Caco-2 (cell line): ENCODE measurements around the gene CHIT1. TPM values are rescaled to one million over a fixed set of nuclear protein-coding genes. Genes with fewer than 3 reads are reported as not detected.

ENCODE experiments used
- BruUV-seq: library from RNA; stranded (reverse); fragments of 400-500 nt; replicated peaks from 2 replicates; lab custom pipeline; 2021; lab: Mats Ljungman, UMichigan
- CTCF ChIA-PET: fragments of 300-600 bp; sonication (Branson Sonifier 250); formaldehyde crosslinking; loops from one replicate; lab custom pipeline; 2022; ENCODE audit warnings: antibody characterized with exemption; lab: Charles Lee
- POLR2A ChIA-PET: fragments of 300-600 bp; sonication (Branson Sonifier 250); formaldehyde crosslinking; loops from one replicate; lab custom pipeline; 2022; ENCODE audit warnings: antibody characterized with exemption; lab: Charles Lee
- DNase-seq, 2 experiments: peaks; one replicate each; pipeline versions ENCODE4 v3.0.0 to v3.0.0-alpha.2; 2020 to 2022
- H3K27me3 ChIP-seq: replicated peaks from 2 replicates; pipeline ENCODE4 v1.6.0; 2011; ENCODE audit warnings: low read length; ENCODE audit not compliant: control insufficient read depth, insufficient read depth
- H3K36me3 ChIP-seq: 2 replicates; pipeline ENCODE4 v1.5.1; 2011; ENCODE audit warnings: low read length; ENCODE audit not compliant: control insufficient read depth, insufficient read depth
- H3K4me1 ChIP-seq: fragments of 250-450 bp; sonication (Bioruptor Pico); 2 replicates; pipeline ENCODE4 v1.5.1; 2020; ENCODE audit warnings: mild to moderate bottlenecking
- H3K4me3 ChIP-seq: 2 replicates; pipeline ENCODE4 v1.5.1; 2011; ENCODE audit warnings: low read depth, mild to moderate bottlenecking, control low read depth, low read length
- H3K9me3 ChIP-seq: fragments of 250-450 bp; sonication (Bioruptor Pico); 2 replicates; pipeline ENCODE4 v1.5.1; 2020; ENCODE audit warnings: mild to moderate bottlenecking, moderate library complexity
- H3K27ac Mint-ChIP-seq: one replicate; pipeline ENCODE4 v1.8.0; 2022; ENCODE audit warnings: mixed read lengths; ENCODE audit not compliant: unreplicated experiment
- H3K27me3 Mint-ChIP-seq: one replicate; pipeline ENCODE4 v1.8.0; 2022; ENCODE audit warnings: mixed read lengths; ENCODE audit not compliant: insufficient read depth, unreplicated experiment
- H3K36me3 Mint-ChIP-seq: one replicate; pipeline ENCODE4 v1.8.0; 2022; ENCODE audit warnings: mild to moderate bottlenecking, mixed read lengths; ENCODE audit not compliant: insufficient read depth, unreplicated experiment
- H3K4me1 Mint-ChIP-seq: one replicate; pipeline ENCODE4 v1.8.0; 2022; ENCODE audit warnings: low read depth, mixed read lengths; ENCODE audit not compliant: unreplicated experiment
- H3K4me3 Mint-ChIP-seq: one replicate; pipeline ENCODE4 v1.8.0; 2022; ENCODE audit warnings: mild to moderate bottlenecking, moderate library complexity, mixed read lengths; ENCODE audit not compliant: unreplicated experiment
- H3K9me3 Mint-ChIP-seq: one replicate; pipeline ENCODE4 v1.8.0; 2022; ENCODE audit warnings: mixed read lengths; ENCODE audit not compliant: unreplicated experiment
- CTCF ChIP-seq, 2 experiments: fragments of 200-600 bp in 1 of 2; IDR thresholded peaks; 1 replicate in 1 of 2; 2 replicates in 1 of 2; pipeline versions ENCODE4 v1.5.1 to v1.8.0; 2011 to 2022; ENCODE audit warnings: antibody characterized with exemption in 1 of 2, control low read depth in 1 of 2, inconsistent platforms in 1 of 2, low read depth in 1 of 2, low read length in 1 of 2, mild to moderate bottlenecking in 1 of 2, moderate library complexity in 1 of 2; ENCODE audit not compliant: insufficient read depth in 1 of 2, severe bottlenecking in 1 of 2, unreplicated experiment in 1 of 2
- intact Hi-C: fragments of 100-400 bp; cut with micrococcal nuclease; formaldehyde crosslinking; loops from one replicate; pipeline ENCODE4 v1.10.0; 2022; ENCODE audit not compliant: unreplicated experiment
- total RNA-seq: library from RNA; stranded (reverse); gene quantifications from 2 replicates; pipeline ENCODE4 v1.2.3, GENCODE V29; 2022

CHIT1 gene
- total RNA-seq, 1 experiment from 2014 or later: not detected

- Mint-ChIP-seq H3K27ac (peak overlapping the region; percentile 95), H3K4me3 (no peak overlapping the region), H3K27me3 (no peaks in the 10 kb centered on the region), H3K4me1 (peaks cover 63% of the 10 kb centered on the region), H3K36me3 (peaks cover 55% of the 10 kb centered on the region), H3K9me3 (no peaks in the 10 kb centered on the region)
- H3K4me3 ChIP-seq: no peak overlapping the region
- H3K36me3 ChIP-seq: no peaks in the 10 kb centered on the region
- no peak for TF ChIP-seq CTCF (IDR thresholded peaks at IDR 0.05; ENCODE audit: insufficient read depth in 1 of 2, low read depth in 1 of 2, low read length in 1 of 2, severe bottlenecking in 1 of 2, unreplicated experiment in 1 of 2)
- no peaks in the 10 kb centered on the region for H3K27me3 ChIP-seq
- DNase-seq: no peak
- intact Hi-C loops: loop anchor here (2.0 to 5.0 kb wide), 2 partner anchors 46 to 134 kb away; partner anchors contain the start of gene ADORA1
- ChIA-PET POLR2A (no interaction called here), CTCF (interaction anchor here (0.6 to 2.8 kb wide), 11 partner anchors 16 to 133 kb away, joined by 3 to 14 read pairs (median 5); no protein-coding TSS in a partner anchor)
- no peaks in the 10 kb centered on the region for H3K9me3 ChIP-seq
- peaks cover 77% of the 10 kb centered on the region for H3K4me1 ChIP-seq
- no TSS peak for BruUV-seq
These were observed 56.4 kb downstream of the CHIT1 start for GRCh38 chr1:203173011-203173555.

- Histone ChIP-seq H3K9me3 (no peaks in the 10 kb centered on the region), H3K4me1 (peaks cover 70% of the 10 kb centered on the region), H3K27me3 (no peaks in the 10 kb centered on the region), H3K36me3 (no peaks in the 10 kb centered on the region), H3K4me3 (no peak overlapping the region)
- no peaks in the 10 kb centered on the region for H3K27me3 Mint-ChIP-seq
- peak; percentile 63 to 80 for DNase-seq
- TF ChIP-seq CTCF (IDR thresholded peaks at IDR 0.05; ENCODE audit: insufficient read depth in 1 of 2, low read depth in 1 of 2, low read length in 1 of 2, severe bottlenecking in 1 of 2, unreplicated experiment in 1 of 2): peak; percentile 81 to 82
- ChIA-PET CTCF (interaction anchor here (0.6 to 2.8 kb wide), 13 partner anchors 16 to 1731 kb away, joined by 3 to 14 read pairs (median 4); no protein-coding TSS in a partner anchor), POLR2A (no interaction called here)
- BruUV-seq: no TSS peak
- H3K4me1 Mint-ChIP-seq: peaks cover 64% of the 10 kb centered on the region
- no peak overlapping the region for H3K4me3 Mint-ChIP-seq
- H3K9me3 Mint-ChIP-seq: no peaks in the 10 kb centered on the region
- intact Hi-C loops: loop anchor here (2.0 to 5.0 kb wide), 2 partner anchors 45 to 134 kb away; partner anchors contain the start of gene ADORA1
- peak overlapping the region; percentile 69 for H3K27ac Mint-ChIP-seq
- peaks cover 50% of the 10 kb centered on the region for H3K36me3 Mint-ChIP-seq
These were observed 57.1 kb downstream of the CHIT1 start for GRCh38 chr1:203172184-203173010.
